Measurements from ENCODE around the gene RAG2.

DNA sequence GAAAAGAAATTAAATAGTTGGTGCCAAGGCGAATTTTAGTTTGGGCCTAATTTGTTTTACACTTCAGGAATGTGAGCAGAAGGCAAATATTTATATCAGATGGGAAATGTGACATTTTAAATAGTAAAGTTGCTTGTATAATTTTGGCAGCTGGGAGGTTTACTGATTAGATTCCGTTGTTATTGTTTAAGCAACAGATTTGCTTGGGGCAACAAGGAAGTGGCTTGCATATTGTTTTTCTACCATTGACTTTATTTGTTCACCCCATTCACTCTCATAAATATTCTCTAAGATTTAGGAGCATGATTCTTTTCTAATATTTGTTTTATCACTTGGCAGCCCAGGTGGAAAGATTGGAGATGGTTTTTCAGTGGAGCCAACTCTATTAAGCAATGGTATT lies 40.5 kb upstream of the RAG2 start:
- TF ChIP-seq POLR2A (IDR thresholded peaks at IDR 0.05): no peak
- no peak for TF ChIP-seq CTCF (IDR thresholded peaks at IDR 0.05)

All from Peyer's patch (tissue), 4 donors.